GM13976 (cell line): ENCODE data around the gene ITGB3.

Experiments used
- DNase-seq: peaks from one replicate; pipeline ENCODE4 v3.0.0; 2012; ENCODE audit warnings: low spot score
- in situ Hi-C: fragments of 300-500 bp; cut with MboI; formaldehyde crosslinking; loops from one replicate; pipeline ENCODE4 v1.12.0; 2022; ENCODE audit warnings: low sequenced_read_pairs, mixed read lengths, inconsistent platforms; ENCODE audit not compliant: unreplicated experiment
- TF ChIP-seq, protein P1 (sequence below): IDR thresholded peaks from 2 replicates; pipeline ENCODE4 v1.5.1; 2012; ENCODE audit warnings: borderline replicate concordance, mild to moderate bottlenecking; ENCODE audit not compliant: insufficient read depth; ENCODE audit errors: extremely low read depth, missing control alignments, control extremely low read depth

ITGB3 gene

GRCh38 chr17:47253541-47254402 lies at the start of gene ITGB3:
TSS of gene ITGB3 (plus strand) at chr17:47253827. CDS start at chr17:47253862, 35 bp downstream.
- peak; percentile 88 for DNase-seq
- TF ChIP-seq, protein P1, sequence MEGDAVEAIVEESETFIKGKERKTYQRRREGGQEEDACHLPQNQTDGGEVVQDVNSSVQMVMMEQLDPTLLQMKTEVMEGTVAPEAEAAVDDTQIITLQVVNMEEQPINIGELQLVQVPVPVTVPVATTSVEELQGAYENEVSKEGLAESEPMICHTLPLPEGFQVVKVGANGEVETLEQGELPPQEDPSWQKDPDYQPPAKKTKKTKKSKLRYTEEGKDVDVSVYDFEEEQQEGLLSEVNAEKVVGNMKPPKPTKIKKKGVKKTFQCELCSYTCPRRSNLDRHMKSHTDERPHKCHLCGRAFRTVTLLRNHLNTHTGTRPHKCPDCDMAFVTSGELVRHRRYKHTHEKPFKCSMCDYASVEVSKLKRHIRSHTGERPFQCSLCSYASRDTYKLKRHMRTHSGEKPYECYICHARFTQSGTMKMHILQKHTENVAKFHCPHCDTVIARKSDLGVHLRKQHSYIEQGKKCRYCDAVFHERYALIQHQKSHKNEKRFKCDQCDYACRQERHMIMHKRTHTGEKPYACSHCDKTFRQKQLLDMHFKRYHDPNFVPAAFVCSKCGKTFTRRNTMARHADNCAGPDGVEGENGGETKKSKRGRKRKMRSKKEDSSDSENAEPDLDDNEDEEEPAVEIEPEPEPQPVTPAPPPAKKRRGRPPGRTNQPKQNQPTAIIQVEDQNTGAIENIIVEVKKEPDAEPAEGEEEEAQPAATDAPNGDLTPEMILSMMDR: peak; percentile 71
- in situ Hi-C loops: no loop called here

DNA sequence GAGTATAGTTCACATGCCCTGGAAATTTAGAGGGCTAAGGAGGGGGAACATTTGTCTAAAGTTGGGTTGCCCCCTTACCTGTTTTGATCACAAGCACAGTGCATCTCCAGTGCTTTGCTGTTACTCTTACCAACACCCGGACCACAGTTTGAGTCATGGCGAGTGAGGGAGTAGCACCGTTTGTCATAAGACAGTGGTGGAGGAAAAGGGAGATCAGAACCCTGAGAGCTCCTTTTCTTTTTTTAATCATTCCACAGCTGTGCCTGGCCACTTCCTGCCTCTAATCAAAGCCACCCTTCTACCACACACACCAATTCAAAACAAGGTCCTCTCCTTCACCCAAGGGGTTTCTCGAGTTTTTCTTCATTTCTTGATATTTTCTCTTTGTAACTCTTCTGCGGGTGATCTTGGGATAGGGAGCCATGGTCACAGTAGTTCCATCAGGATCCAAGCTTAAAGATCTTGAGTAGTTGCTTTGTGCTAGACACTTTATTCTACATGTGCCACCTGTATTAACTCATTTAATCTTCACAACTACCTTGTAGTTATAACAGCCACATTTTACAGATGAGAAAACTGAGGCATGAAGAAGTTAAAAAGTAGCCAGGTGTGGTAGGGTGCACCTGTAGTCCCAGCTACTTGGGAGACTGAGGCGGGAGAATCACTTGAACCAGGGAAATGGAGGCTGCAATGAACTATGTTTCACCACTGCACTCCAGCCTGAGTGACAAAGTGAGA lies 49.5 kb upstream of the ITGB3 start:
- in situ Hi-C loops: no loop called here

DNA sequence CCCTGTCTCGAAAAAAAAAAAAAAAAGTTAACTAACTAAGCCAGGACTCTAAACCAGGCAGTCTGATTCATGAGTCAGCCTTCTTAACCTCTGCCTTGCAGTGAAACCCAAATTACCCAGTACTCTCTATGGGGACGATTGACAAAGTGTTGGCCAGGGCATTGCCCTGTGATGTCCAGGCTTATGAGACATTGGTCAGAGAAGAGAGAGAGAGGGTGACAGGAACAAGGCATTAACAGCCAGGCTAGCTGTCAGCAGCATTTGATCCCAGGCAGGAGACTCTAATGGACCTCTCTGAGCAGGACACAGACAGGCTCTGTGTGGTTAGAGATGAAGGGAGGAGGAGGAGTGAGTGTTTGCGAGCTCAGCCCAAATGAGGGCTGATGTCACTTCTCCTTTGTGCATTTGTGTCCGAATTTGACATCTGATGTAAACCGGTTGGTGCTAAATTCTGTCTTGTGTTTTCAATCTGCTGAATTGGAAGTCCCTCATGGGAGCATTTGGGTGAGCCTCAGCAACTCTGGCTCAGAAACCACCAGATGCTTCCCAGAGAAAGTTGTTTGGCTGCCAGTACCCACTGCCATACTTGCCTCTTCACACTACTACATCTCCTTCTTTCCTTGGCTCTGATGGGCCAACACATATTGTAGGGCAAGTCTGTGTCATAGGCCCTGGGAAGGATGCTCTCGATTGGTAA lies 48.8 kb upstream of the ITGB3 start:
- DNase-seq: peak; percentile 47
- in situ Hi-C loops: no loop called here
- TF ChIP-seq, protein P1: no peak

More for the DNA sequence above, 49.5 kb upstream of the ITGB3 start:
- TF ChIP-seq, protein P1: no peak
- DNase-seq: no peak

DNA sequence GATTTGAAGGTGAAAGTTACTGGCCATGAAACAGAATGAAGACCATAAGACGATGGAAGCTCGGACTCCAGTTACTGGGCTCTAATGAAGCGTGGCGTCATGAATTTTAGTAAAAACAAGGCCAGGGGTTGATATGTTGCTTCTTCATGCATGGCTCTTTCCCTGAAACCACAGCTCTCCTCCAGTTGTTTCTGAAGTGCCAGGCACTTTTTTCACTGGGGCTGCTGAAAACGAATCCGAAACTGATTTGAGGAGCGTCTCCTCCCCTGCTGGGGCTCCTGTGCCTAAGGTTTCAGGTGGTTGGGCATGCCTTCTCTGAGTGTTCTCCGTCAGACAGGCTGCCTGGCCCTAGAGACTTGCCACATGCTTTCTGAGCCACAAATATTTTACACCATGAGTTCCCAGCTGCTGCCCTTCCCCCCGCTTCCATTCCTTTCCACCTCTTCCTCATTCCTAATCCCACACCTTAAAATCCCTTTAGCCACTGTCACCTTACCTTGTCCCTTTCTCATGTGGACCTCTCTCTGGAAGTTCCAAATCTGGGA lies 48.1 kb upstream of the ITGB3 start:
- in situ Hi-C loops: no loop called here
- peak; percentile 43 for DNase-seq
- TF ChIP-seq, protein P1: no peak

DNA sequence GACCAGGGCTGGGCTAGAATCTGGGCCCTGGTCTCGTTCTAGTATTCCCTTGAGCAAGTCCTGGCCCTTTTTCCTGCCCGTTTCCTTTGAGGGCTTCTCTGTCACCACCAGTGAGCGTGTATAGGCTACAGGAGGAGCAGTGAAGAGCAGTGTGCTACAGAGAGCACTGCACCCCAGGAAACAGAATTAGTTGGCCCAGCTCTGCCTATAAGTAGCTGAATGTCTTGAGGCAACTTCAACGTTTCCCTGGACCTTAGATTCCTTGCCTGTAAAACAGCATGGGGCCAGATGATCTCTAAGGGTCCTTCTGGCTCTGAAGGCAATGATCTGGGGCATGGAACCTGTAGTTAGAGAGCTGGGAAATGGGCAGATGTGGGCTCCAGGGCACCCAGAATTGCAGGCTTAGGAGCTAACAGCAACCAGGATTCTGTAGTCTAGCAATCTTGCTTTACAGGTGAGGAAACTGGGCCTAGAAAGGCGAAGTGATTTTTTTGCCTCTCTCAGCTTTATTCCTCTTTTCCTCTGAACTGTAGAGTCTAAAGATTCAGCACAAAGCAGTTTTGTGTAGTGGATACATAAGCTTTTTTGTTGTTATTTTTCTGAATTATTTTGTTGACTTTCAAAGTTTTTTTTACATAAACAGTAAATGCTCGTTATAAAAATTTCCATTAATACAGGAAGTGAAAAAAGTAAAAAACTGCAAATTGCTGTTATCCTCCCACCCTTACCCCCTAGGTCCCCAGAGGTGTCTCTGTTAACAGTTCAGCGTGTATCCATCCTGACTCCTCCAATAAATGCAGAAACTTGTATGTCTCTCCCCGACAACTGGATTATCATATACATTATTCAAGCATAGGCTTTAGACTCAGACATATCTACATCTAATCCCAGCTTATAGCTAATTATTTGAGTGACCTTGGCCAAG lies 46.2 kb upstream of the ITGB3 start:
- TF ChIP-seq, protein P1: no peak
- in situ Hi-C loops: no loop called here

More for the DNA sequence above, 46.2 kb upstream of the ITGB3 start:
- DNase-seq: no peak
